ENCODE results near the gene FDXACB1. TPM values are rescaled to one million over a fixed set of nuclear protein-coding genes. Genes with fewer than 3 reads are reported as not detected.

Gene FDXACB1
- total RNA-seq (2022; extraction: Qiagen RNA extraction; ENCODE audit: low read depth): 1.7 to 2.1 TPM (median 1.9 TPM) in 5 replicates

GRCh38 chr11:111878849-111879636 lies at the start of gene FDXACB1, which contains the start of gene CFAP68:
FDXACB1 (minus strand) TSS chr11:111879165; CDS start chr11:111879132, 33 bp downstream.
CFAP68 (plus strand) TSS chr11:111879541; CDS start chr11:111879561, 20 bp downstream.

GRCh38 chr11:111918390-111919256 lies 39.7 kb upstream of the FDXACB1 start, which contains the start of gene C11orf52:
C11orf52 (plus strand) TSS chr11:111918913; CDS start chr11:111918973, 60 bp downstream.

GRCh38 chr11:111912535-111912934 lies 33.6 kb upstream of the FDXACB1 start, which contains the start of gene HSPB2:
HSPB2 (plus strand) TSS chr11:111912734; CDS start chr11:111912830, 96 bp downstream.

GRCh38 chr11:111911563-111912401 lies 32.8 kb upstream of the FDXACB1 start, which contains the start of gene CRYAB:
CRYAB (minus strand) TSS chr11:111911770; CDS start chr11:111911724, 46 bp downstream.

GRCh38 chr11:111870886-111871692 lies 7.9 kb downstream of the FDXACB1 start, which contains the start of gene ALG9:
ALG9 (minus strand) TSS chr11:111871581; CDS start chr11:111871482, 99 bp downstream.

Other genes starting within 250 kb of the FDXACB1 start
- gene PPP2R1B, start 112.8 kb downstream of the FDXACB1 start, total RNA-seq (2022; extraction: Qiagen RNA extraction; ENCODE audit: low read depth): 15.5 to 19.7 TPM (median 18.3 TPM) in 5 replicates
- gene ALG9, start 7.6 kb downstream of the FDXACB1 start, total RNA-seq (2022; extraction: Qiagen RNA extraction; ENCODE audit: low read depth): 18.1 to 21.6 TPM (median 19.7 TPM) in 5 replicates
- gene CFAP68, start 376 bp upstream of the FDXACB1 start, total RNA-seq (2022; extraction: Qiagen RNA extraction; ENCODE audit: low read depth): 27.8 to 33.1 TPM (median 30.7 TPM) in 5 replicates
- 4.2 to 9.8 TPM (median 4.4 TPM) in 5 replicates for gene CRYAB, start 32.6 kb upstream of the FDXACB1 start, total RNA-seq (2022; extraction: Qiagen RNA extraction; ENCODE audit: low read depth)
- gene HSPB2, start 33.6 kb upstream of the FDXACB1 start, total RNA-seq (2022; extraction: Qiagen RNA extraction; ENCODE audit: low read depth): not detected in 5 replicates
- gene C11orf52, start 39.7 kb upstream of the FDXACB1 start, total RNA-seq (2022; extraction: Qiagen RNA extraction; ENCODE audit: low read depth): not detected in 5 replicates
- gene DIXDC1, start 58.2 kb upstream of the FDXACB1 start, total RNA-seq (2022; extraction: Qiagen RNA extraction; ENCODE audit: low read depth): 3.7 to 5.9 TPM (median 4.7 TPM) in 5 replicates
- gene DLAT, start 146.2 kb upstream of the FDXACB1 start, total RNA-seq (2022; extraction: Qiagen RNA extraction; ENCODE audit: low read depth): 26.7 to 32.3 TPM (median 31.4 TPM) in 5 replicates
- gene PIH1D2, start 194.9 kb upstream of the FDXACB1 start, total RNA-seq (2022; extraction: Qiagen RNA extraction; ENCODE audit: low read depth): 0.58 to 1.7 TPM (median 0.99 TPM) in 5 replicates
- gene NKAPD1, start 195.1 kb upstream of the FDXACB1 start, total RNA-seq (2022; extraction: Qiagen RNA extraction; ENCODE audit: low read depth): 13.1 to 18.1 TPM (median 14.6 TPM) in 5 replicates
- 67.6 to 72.3 TPM (median 69.6 TPM) in 5 replicates for gene TIMM8B, start 207.6 kb upstream of the FDXACB1 start, total RNA-seq (2022; extraction: Qiagen RNA extraction; ENCODE audit: low read depth)
- gene SDHD, start 207.7 kb upstream of the FDXACB1 start, total RNA-seq (2022; extraction: Qiagen RNA extraction; ENCODE audit: low read depth): 69.4 to 72.2 TPM (median 71.2 TPM) in 5 replicates

Measured in A549 treated with DMSO at 1 μM for 4 hours (cell line).